Peyer's patch (tissue), 4 donors: ENCODE data around the gene ZNF460.

Source experiments
- POLR2A ChIP-seq, 2 donors: fragments of 450-650 bp; IDR thresholded peaks; one replicate each; pipeline ENCODE4 v1.5.1; 2017; ENCODE audit warnings: antibody characterized with exemption in 2 of 2, mild to moderate bottlenecking in 2 of 2, moderate library complexity in 2 of 2
- TF ChIP-seq, protein P1 (sequence below), 6 experiments: fragments of 450-650 bp in 4 of 6; fragments of 200-600 bp in 2 of 6; sonication (generic) in 1 of 6; IDR thresholded peaks; one replicate each; pipeline ENCODE4 v1.5.1; 2017 to 2019; ENCODE audit warnings: antibody characterized with exemption in 6 of 6, mild to moderate bottlenecking in 3 of 6, moderate library complexity in 1 of 6

DNA sequence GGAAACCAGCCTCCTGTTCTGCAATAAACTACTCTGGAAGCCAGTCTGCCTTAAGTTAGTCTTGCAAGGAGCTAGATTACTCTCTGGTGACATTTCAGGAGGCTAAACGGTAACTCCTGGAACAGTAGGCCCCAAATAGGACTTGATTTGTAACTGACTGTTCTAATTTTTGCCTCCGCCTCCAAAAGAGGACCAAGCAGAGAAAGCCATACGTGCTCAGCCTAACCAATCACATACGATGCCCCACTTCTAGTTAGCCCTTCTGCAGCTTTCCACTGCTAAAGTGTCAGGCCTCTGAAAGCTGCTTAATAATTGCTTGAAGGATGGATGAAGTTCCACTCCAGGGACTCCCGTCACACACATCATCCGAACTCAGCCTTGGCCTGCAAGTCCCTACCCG is 39.1 kb upstream of the ZNF460 start:
- TF ChIP-seq, protein P1, sequence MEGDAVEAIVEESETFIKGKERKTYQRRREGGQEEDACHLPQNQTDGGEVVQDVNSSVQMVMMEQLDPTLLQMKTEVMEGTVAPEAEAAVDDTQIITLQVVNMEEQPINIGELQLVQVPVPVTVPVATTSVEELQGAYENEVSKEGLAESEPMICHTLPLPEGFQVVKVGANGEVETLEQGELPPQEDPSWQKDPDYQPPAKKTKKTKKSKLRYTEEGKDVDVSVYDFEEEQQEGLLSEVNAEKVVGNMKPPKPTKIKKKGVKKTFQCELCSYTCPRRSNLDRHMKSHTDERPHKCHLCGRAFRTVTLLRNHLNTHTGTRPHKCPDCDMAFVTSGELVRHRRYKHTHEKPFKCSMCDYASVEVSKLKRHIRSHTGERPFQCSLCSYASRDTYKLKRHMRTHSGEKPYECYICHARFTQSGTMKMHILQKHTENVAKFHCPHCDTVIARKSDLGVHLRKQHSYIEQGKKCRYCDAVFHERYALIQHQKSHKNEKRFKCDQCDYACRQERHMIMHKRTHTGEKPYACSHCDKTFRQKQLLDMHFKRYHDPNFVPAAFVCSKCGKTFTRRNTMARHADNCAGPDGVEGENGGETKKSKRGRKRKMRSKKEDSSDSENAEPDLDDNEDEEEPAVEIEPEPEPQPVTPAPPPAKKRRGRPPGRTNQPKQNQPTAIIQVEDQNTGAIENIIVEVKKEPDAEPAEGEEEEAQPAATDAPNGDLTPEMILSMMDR (IDR thresholded peaks at IDR 0.05), result no peak
- TF ChIP-seq POLR2A (IDR thresholded peaks at IDR 0.05), result no peak
